ENCODE data around the gene TEX19. TPM values are rescaled to one million over a fixed set of nuclear protein-coding genes. Genes with fewer than 3 reads are reported as not detected.
A peak's percentile ranks its signal among the peaks of the same experiment; 100 is the strongest.

The TEX19 gene
- total RNA-seq, 2 experiments from 2014 or later = not detected

DNA sequence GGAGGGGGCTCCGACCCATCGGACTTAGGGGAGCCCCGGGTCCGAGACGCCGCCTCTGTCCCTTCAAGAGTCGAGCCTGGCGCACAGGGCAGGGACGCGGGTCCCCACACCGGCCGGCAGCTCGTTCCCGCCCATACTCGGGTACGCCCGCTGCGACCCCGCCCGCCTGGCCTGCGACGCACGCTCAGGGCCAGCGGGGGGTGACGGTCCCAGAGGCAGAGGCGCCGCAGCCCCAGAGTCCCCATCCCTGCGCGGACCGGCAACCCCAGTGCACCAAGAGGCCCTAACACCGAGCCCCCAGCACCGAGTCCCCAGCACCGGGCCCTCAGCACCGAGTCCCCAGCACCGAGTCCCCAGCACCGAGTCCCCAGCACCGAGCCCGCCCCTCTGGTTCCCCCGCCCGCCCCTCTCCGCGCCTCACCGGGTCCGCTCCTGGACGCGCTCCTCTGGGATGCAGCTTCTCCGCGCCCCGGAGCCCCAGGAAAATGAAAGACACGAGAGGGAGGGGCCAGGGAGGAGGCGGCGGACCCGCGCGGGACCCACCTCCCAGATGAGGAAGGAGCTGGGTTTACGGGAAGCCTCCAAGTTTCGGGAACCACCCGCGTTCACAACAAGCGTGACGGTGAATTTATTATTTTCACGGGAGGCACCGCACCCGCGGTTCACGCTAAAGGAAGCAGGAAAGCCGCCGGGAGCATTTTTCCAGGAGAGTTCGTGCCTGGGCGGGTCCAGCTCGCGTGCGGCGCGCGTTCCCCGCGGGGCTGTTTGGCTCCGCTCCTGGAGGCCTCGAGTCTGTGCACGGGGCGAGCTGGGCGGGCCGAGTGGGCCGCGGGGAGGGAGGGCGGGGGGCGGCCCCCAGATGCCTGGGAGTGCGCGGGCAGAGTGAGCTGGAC lies 25.5 kb upstream of the TEX19 start, which contains the start of gene SECTM1:
Gene SECTM1, minus strand, starts transcription at position 488 of the 893 bp plus-strand sequence. CDS start 6,526 bp downstream, outside the sequence.
- peaks cover 23% of the 10 kb centered on the region for H3K4me1 Mint-ChIP-seq (ENCODE audit: low read depth)
- H3K9me3 Mint-ChIP-seq = no peaks in the 10 kb centered on the region
- TF ChIP-seq, protein P1, sequence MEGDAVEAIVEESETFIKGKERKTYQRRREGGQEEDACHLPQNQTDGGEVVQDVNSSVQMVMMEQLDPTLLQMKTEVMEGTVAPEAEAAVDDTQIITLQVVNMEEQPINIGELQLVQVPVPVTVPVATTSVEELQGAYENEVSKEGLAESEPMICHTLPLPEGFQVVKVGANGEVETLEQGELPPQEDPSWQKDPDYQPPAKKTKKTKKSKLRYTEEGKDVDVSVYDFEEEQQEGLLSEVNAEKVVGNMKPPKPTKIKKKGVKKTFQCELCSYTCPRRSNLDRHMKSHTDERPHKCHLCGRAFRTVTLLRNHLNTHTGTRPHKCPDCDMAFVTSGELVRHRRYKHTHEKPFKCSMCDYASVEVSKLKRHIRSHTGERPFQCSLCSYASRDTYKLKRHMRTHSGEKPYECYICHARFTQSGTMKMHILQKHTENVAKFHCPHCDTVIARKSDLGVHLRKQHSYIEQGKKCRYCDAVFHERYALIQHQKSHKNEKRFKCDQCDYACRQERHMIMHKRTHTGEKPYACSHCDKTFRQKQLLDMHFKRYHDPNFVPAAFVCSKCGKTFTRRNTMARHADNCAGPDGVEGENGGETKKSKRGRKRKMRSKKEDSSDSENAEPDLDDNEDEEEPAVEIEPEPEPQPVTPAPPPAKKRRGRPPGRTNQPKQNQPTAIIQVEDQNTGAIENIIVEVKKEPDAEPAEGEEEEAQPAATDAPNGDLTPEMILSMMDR (IDR thresholded peaks at IDR 0.05) = no peak
- ChIA-PET CTCF (interaction anchor here (1.0 to 1.8 kb wide), 6 partner anchors 9 to 207 kb away, joined by 3 to 9 read pairs (median 3); no protein-coding TSS in a partner anchor), POLR2A (interaction anchor here (0.8 to 2.9 kb wide), 7 partner anchors 11 to 116 kb away, joined by 3 to 14 read pairs (median 3); partner anchors contain the start of gene CD7)
- intact Hi-C loops (cut with micrococcal nuclease) = no loop called here
- ATAC-seq (peak; percentile 44), DNase-seq (no peak)
- no peak within 1 kb of the TSS for H3K27ac Mint-ChIP-seq
- peak within 1 kb of the TSS; percentile 63 for H3K4me3 Mint-ChIP-seq
- peaks cover 7% of the 10 kb centered on the region for H3K27me3 Mint-ChIP-seq
- H3K36me3 Mint-ChIP-seq (ENCODE audit: low read depth) = no peaks in the 10 kb centered on the region

- DNase-seq = no peak
- Mint-ChIP-seq H3K4me1 (ENCODE audit: low read depth) (peaks cover 29% of the 10 kb centered on the region), H3K36me3 (ENCODE audit: low read depth) (no peaks in the 10 kb centered on the region), H3K27me3 (peaks cover 7% of the 10 kb centered on the region), H3K9me3 (no peaks in the 10 kb centered on the region), H3K27ac (no peak overlapping the region), H3K4me3 (peak overlapping the region; percentile 52)
- intact Hi-C loops (cut with micrococcal nuclease) = no loop called here
- TF ChIP-seq, protein P1 (IDR thresholded peaks at IDR 0.05) = no peak
- no peak for ATAC-seq
- CTCF ChIA-PET = interaction anchor here (1.0 to 1.8 kb wide), 5 partner anchors 12 to 208 kb away, joined by 3 to 4 read pairs (median 3); no protein-coding TSS in a partner anchor
- POLR2A ChIA-PET = interaction anchor here (0.7 to 2.9 kb wide), 7 partner anchors 10 to 116 kb away, joined by 3 to 14 read pairs (median 3); partner anchors contain the start of gene CD7
Measured at GRCh38 chr17:82334204-82334621, 24.8 kb upstream of the TEX19 start.

GRCh38 chr17:82334622-82335394 lies 24.2 kb upstream of the TEX19 start:
- intact Hi-C loops (cut with micrococcal nuclease) = no loop called here
- ATAC-seq = peak; percentile 31
- peaks cover 7% of the 10 kb centered on the region for H3K27me3 Mint-ChIP-seq

DNA sequence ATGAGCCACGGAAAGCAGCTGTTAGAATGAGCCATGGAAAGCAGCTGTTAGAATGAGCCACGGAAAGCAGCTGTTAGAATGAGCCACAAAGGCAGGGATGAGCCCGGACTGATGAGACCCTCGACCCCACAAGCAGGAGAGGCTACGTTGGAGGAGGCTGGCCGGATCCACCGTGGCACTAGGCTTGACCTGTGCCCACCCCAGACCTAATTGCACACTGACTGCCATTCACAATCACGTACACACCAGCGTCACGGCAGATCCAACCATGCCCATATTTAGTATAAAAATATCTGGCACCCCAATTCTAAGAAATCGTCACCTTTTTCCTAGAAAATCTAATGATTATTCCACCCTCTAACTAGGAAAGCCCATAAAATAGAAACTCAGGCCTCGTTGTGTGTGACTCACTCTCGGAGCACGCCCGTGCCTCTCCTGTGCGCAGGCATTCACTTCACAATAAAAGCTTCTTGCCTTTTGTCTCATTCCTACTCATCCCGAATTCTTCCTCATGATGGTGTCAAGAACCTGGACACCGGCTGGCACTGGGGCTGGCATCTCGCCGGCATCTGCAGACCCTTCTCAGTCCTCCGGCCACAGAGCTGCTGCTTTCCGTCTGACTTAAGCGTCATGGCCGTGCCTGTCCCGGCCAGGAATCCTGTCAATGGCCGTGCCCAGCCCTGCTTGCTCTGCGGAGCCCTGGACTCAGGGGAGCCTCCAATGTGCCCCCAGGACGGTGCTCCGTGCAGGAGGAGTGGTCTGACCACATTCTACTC lies 20.0 kb upstream of the TEX19 start:
- DNase-seq = no peak
- peaks cover 25% of the 10 kb centered on the region for H3K4me1 Mint-ChIP-seq (ENCODE audit: low read depth)
- H3K36me3 Mint-ChIP-seq (ENCODE audit: low read depth) = no peaks in the 10 kb centered on the region
- H3K27me3 Mint-ChIP-seq = peaks cover 1% of the 10 kb centered on the region
- no peak overlapping the region for H3K27ac Mint-ChIP-seq
- TF ChIP-seq, protein P1 (IDR thresholded peaks at IDR 0.05) = no peak
- ATAC-seq = no peak
- ChIA-PET CTCF (interaction anchor here (1.3 kb wide), 1 partner anchor 103 kb away, joined by 4 read pairs; no protein-coding TSS in a partner anchor), POLR2A (interaction anchor here (0.7 to 1.1 kb wide), 2 partner anchors 43 to 103 kb away, joined by 3 read pairs; no protein-coding TSS in a partner anchor)
- intact Hi-C loops (cut with micrococcal nuclease) = no loop called here
- H3K9me3 Mint-ChIP-seq = peaks cover 3% of the 10 kb centered on the region
- H3K4me3 Mint-ChIP-seq = no peak overlapping the region

More at GRCh38 chr17:82334622-82335394, 24.2 kb upstream of the TEX19 start:
- no peak overlapping the region for H3K27ac Mint-ChIP-seq
- ChIA-PET POLR2A (interaction anchor here (0.7 to 2.1 kb wide), 4 partner anchors 12 to 115 kb away, joined by 3 to 6 read pairs (median 4); partner anchors contain the start of gene OGFOD3), CTCF (interaction anchor here (1.0 kb wide), 1 partner anchor 14 kb away, joined by 3 read pairs; no protein-coding TSS in a partner anchor)
- no peaks in the 10 kb centered on the region for H3K36me3 Mint-ChIP-seq (ENCODE audit: low read depth)
- peaks cover 29% of the 10 kb centered on the region for H3K4me1 Mint-ChIP-seq (ENCODE audit: low read depth)
- H3K4me3 Mint-ChIP-seq = peak overlapping the region; percentile 52
- DNase-seq = no peak
- TF ChIP-seq, protein P1 (IDR thresholded peaks at IDR 0.05) = no peak
- no peaks in the 10 kb centered on the region for H3K9me3 Mint-ChIP-seq

All from activated CD8-positive, alpha-beta T cell treated with anti-CD3 and anti-CD28 coated beads for 36 hours (primary cell).